ENCODE measurements around the gene PAPSS1.
"Not testable (repeated sequence)": the region's sequence is repeated elsewhere in the genome, so short reads cannot be mapped to it uniquely, and the experiment has no call there.

The PAPSS1 gene

DNA sequence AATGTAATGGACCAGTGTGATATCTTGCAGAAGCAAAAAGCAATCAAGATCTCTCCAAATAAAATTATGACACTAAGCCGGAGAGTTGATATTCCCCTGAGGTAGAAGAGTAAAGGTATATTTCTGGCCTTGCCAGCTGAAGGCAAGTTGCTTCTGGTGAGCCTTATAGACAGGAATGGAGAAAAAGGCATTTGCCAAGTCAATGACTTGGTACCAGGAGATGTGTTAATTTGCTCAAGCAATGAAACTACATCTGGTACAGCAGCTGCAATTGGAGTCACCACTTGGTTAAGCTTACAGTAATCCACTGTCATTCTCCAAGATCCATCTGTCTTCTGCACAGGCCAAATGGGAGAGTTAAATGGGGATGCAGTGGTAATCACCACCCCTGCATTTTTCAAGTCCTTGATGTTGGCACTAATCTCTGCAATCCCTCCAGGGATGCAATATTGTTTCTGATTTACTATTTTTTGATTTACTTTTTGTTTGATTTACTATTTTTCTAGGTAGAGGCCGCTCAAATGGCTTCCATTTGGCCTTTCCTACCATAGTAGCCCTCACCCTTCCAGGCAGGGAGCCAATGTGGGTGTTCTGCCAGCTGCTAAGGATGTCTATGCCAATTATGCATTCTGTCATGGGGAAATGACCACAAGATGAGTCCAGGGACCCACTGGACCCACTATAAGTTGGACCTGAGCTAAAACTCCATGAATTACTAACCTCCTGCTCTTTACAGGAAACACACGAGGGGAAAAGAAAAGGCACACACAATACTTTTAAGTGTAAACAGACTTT is 6.3 kb upstream of the PAPSS1 start:
- DNase-seq (ENCODE audit: low spot score) = not testable (repeated sequence)

DNA sequence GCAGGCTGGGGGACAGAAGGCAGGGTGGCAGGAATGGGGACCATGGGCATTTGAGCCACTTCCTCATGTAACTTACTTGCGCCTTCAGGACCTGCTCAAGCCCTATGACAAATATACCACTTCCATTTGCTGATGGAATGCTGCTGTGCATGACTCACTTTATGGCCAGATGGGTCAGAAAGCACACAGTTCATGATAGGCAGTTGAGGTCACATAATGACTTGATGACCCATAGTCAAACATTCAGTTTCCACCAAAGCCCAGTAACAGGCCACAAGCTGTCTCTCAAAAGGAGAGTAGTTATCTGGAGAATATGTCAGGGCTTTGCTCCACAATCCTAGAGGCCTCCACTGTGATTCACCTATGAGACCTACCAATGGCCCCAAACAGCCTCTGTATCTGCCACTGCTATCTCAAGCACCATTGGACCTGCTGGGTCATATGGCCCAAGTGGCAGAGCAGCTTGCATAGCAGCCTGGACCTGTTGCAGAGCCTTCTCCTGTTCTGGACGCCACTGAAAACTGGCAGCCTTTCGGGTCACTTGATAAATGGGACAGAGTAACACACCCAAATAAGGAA is 5.3 kb upstream of the PAPSS1 start:
- DNase-seq (ENCODE audit: low spot score) = no peak

GRCh38 chr4:107723331-107723730 is 3.3 kb upstream of the PAPSS1 start:
- not testable (repeated sequence) for DNase-seq (ENCODE audit: low spot score)

DNA sequence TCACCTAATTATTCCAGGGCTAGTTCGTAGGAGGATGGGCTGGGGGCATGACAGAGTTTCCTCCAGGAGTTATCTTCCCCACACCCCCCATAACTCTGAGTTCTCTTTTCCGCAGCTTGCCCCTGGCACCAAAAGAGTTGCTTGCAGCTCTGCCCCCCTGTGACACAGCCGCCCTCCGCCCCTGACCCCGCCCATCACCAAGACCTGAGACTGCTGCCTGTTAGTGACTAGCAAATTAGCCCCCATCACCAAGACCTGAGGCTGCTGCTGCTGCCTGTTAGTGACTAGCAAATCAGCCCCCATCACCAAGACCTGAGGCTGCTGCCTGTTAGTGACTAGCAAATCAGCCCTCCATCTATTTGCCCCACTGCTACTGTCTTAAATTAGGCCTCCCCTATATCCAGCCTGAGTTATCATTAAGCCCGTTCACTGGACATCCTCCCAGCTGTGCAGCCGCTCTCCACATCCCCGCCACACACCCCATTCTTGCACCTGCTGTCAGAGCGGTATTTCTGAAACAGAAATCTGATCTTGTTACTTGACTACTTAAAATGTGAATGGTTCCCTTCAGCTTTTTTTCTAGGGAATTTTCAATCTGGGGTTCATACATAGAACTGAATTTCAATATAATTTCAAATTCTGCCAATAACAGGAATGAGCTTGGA is 1.5 kb upstream of the PAPSS1 start:
- peak; percentile 53 for DNase-seq (ENCODE audit: low spot score)

GRCh38 chr4:107719207-107719921 is 670 bp downstream of the PAPSS1 start:
- peak; percentile 19 for DNase-seq (ENCODE audit: low spot score)

GRCh38 chr4:107718351-107718965 is 1.6 kb downstream of the PAPSS1 start:
- peak; percentile 37 for DNase-seq (ENCODE audit: low spot score)

GRCh38 chr4:107714256-107714655 is 5.8 kb downstream of the PAPSS1 start:
- no peak for DNase-seq (ENCODE audit: low spot score)

DNA sequence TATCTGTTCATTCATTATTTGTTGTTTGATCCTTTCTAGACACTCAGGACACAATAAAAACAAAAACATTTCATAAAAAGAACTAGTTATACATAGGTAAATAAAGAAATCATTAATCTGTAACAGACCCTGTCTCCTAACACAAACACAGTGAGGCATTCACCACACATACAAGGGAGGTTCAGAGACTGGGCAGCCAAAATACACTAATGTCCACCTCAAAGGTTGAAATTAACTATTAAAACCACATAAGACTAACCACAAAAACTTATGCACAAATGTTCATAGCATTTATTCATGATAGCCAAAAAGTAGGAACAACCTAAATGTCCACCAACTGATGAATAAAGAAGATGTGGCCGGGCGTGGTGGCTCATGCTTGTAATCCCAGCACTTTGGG is 7.8 kb downstream of the PAPSS1 start:
- no peak for DNase-seq (ENCODE audit: low spot score)

- no peak for DNase-seq (ENCODE audit: low spot score)
Measured at GRCh38 chr4:107711831-107712230, 8.2 kb downstream of the PAPSS1 start.

DNA sequence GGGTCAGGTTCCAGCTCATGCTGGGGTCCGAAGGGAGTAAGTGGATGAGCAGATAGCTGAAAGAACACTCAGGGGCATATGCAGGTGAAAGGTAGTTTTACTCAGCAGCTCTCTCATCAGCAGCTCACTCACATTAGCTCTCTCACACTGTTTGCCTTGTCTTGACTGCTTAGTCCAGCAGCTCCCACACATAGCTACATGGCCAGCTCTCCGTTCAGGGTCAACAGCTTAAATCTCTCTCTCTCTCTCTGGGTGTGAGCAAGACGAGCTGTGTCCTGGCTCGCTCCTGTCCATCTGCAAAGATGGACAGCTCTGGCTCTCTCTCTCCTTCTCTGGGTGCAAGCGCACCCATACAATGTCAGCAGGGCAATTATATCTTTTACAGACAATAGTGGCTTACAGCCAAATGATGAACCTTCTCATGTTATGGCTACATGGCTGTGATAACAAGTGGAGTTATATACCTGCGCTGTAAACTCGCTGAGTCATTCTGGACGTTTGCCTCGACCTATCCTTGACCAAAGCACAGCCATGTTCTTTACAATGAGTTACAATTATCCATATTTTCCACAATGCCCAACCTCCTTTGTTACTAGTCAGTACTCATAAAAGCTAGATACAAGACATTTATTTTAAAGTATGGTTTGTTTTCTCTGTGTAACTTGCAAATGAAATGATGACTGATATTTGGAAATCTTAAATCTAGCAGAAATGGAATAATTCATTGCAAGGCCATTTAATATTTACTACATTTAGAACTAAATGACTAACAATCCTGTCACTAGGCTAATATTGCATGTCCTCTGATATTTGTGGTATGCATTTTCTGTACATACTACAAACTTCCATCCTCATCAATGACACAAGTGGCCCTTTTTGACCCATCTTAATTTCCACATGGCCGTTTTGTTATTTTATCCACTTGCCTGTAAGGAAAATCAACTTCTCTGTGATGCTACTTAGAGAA is 9.3 kb downstream of the PAPSS1 start:
- no peak for DNase-seq (ENCODE audit: low spot score)

- DNase-seq (ENCODE audit: low spot score) = no peak
Measured at GRCh38 chr4:107709916-107710315, 10.1 kb downstream of the PAPSS1 start.

DNA sequence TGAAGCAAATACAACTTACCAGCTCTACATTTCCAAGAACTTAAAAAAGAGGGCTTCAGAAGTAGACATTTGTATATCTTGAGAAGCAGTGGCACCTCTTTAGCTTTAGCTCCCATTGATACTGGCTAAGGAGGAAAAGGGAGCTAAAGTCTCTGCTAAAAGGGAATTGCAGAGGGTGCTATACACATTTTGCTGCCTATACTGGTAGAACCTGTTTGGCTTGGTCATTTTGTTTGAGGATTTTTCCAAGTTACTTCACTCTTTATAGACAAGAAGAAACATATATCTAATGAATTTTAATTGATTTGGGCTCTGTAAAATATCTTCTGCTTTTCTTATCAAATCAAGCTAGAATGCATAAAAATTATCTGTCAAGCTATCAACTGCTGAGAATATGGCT is 11.8 kb downstream of the PAPSS1 start:
- DNase-seq (ENCODE audit: low spot score) = no peak

GRCh38 chr4:107705742-107706556 is 14.1 kb downstream of the PAPSS1 start:
- no peak for DNase-seq (ENCODE audit: low spot score)

- no peak for DNase-seq (ENCODE audit: low spot score)
Measured at GRCh38 chr4:107701565-107701964, 18.5 kb downstream of the PAPSS1 start.

DNA sequence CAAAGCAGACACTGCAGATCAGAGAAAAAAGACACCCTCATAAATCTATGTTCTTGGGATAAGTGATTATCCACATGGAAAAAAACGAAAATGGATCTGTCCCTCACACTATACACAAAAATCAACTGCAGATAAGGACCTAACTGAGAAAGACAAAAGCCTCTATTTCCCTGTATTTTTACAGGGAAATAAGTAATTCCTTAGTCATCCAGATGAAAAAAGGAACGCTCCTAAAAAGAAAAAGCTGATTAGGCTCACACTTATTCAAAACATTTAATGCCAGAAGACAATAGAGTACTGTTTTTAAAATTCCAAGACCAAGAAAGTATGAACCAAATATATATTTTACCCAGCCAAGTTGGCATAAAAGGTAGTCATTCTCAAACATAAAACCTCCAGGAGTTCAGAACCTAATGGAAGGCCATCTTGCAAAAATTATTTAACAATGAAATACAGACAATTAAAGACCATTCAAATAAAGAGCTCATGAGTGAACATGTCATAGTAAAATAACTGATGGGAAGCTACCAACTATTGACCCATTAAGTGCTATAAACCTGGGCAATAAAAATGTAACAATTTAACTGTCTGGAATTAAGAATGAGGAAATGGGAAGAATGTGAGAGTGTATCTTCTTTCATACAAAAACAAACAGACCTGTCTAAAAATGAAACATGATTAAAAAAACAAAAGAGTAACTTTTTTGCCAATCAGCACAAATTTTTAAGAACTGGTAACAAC is 20.4 kb downstream of the PAPSS1 start:
- DNase-seq (ENCODE audit: low spot score) = no peak

GRCh38 chr4:107696187-107696586 is 23.8 kb downstream of the PAPSS1 start:
- not testable (repeated sequence) for DNase-seq (ENCODE audit: low spot score)

DNA sequence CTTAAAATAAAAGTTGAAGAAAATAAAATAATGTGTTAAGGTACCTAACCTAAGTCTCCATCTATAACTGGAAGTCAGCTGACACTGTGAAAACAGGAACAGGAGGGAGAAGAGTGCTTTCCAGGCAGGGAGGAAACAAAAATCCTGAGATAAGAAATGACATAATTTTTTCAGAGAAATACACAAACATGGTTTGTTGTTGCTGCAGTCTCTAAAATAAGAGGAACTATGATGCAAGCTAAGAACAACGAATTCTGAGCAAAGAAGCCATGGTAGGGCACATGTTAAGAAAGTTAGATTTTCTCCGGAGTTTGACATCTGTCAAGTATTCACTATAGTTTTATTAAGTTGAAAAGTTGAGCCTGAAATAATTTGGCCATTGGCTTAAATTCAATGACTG is 26.9 kb downstream of the PAPSS1 start:
- no peak for DNase-seq (ENCODE audit: low spot score)

DNA sequence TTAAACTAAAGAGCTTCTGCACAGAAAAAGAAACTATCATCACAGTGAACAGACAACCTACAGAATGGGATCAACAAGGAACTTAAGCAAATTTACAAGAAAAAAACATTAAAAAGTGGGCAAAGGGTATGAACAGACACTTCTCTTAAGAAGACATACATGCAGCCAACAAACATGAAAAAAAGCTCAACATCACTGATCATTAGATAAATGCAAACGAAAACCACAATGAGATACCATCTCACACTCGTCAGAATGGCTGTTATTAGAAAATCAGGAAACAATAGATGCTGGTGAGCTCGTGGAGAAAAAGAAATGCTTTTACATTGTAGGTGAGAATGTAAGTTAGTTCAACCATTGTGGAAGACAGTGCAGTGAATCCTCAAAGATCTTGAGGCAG is 27.8 kb downstream of the PAPSS1 start:
- DNase-seq (ENCODE audit: low spot score) = no peak

GRCh38 chr4:107691378-107691777 is 28.7 kb downstream of the PAPSS1 start:
- no peak for DNase-seq (ENCODE audit: low spot score)

Data from germinal center (tissue), 1 donor.